Mesothelial cell of epicardium (in vitro differentiated cells): ENCODE results near the gene CHST11. TPM values are rescaled to one million over a fixed set of nuclear protein-coding genes. Genes with fewer than 3 reads are reported as not detected.

Source experiments
- DNase-seq, 2 experiments: peaks; one replicate each; pipeline ENCODE4 v3.0.0; 2021; ENCODE audit warnings: low spot score in 2 of 2; ENCODE audit not compliant: unreplicated experiment in 2 of 2
- H3K27ac Mint-ChIP-seq: 2 replicates; pipeline ENCODE4 v1.8.0; 2021; ENCODE audit warnings: mixed read lengths
- H3K27me3 Mint-ChIP-seq: 2 replicates; pipeline ENCODE4 v1.8.0; 2021; ENCODE audit warnings: low read depth, mixed read lengths
- H3K36me3 Mint-ChIP-seq: 2 replicates; pipeline ENCODE4 v1.8.0; 2021; ENCODE audit warnings: mixed read lengths
- H3K4me1 Mint-ChIP-seq: 2 replicates; pipeline ENCODE4 v1.8.0; 2021; ENCODE audit warnings: mixed read lengths
- H3K4me3 Mint-ChIP-seq: 2 replicates; pipeline ENCODE4 v1.8.0; 2021; ENCODE audit warnings: mild to moderate bottlenecking, moderate library complexity, mixed read lengths
- H3K9me3 Mint-ChIP-seq: 2 replicates; pipeline ENCODE4 v1.8.0; 2021; ENCODE audit warnings: mixed read lengths
- total RNA-seq: library from RNA; stranded (reverse); gene quantifications from 3 replicates; pipeline ENCODE4 v1.2.1, GENCODE V29; 2021
- TF ChIP-seq, protein P1 (sequence below): fragments of 200-600 bp; sonication (generic); IDR thresholded peaks from one replicate; pipeline ENCODE4 v1.5.0; 2021; ENCODE audit warnings: antibody characterized with exemption; ENCODE audit not compliant: unreplicated experiment

CHST11 gene
- total RNA-seq, 1 donor from 2014 or later = 15.0 TPM

DNA sequence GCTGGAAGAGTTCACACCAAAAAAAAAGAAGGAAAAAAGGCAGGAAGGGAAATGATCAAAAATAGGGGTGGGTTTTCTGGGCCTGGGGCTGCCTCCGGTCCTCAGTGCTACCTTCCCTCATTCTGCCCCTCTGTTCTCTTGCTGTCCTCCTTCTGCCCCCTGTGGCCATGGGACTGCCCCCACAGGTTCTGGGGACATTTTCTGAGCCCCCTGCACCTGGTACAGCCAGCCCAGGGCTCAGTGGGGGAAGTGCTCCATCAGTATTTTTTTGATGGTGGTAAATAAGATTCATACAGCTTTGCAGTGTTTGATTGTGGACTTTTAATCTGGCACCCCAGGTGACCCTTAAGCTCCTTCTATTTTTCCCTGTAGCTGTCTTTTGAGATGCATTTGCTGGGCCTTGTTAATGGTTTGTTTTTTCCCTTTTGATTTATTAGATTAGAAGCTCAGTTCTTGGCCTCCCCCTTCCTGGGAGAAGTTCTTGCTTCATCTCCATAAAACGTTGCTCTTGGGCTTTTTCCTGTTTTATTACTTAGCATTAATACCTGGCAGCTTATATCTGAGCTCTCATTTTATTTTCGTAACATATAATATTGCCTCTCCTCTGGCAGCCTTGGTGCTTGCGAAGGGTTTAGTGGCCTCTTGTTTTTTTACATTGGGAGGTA lies 43.1 kb downstream of the CHST11 start:
- no peak overlapping the region for H3K4me3 Mint-ChIP-seq
- no peaks in the 10 kb centered on the region for H3K36me3 Mint-ChIP-seq
- H3K4me1 Mint-ChIP-seq = peaks cover 41% of the 10 kb centered on the region
- H3K27ac Mint-ChIP-seq = peak overlapping the region; percentile 76
- H3K9me3 Mint-ChIP-seq = no peaks in the 10 kb centered on the region
- H3K27me3 Mint-ChIP-seq = no peaks in the 10 kb centered on the region
- TF ChIP-seq, protein P1, sequence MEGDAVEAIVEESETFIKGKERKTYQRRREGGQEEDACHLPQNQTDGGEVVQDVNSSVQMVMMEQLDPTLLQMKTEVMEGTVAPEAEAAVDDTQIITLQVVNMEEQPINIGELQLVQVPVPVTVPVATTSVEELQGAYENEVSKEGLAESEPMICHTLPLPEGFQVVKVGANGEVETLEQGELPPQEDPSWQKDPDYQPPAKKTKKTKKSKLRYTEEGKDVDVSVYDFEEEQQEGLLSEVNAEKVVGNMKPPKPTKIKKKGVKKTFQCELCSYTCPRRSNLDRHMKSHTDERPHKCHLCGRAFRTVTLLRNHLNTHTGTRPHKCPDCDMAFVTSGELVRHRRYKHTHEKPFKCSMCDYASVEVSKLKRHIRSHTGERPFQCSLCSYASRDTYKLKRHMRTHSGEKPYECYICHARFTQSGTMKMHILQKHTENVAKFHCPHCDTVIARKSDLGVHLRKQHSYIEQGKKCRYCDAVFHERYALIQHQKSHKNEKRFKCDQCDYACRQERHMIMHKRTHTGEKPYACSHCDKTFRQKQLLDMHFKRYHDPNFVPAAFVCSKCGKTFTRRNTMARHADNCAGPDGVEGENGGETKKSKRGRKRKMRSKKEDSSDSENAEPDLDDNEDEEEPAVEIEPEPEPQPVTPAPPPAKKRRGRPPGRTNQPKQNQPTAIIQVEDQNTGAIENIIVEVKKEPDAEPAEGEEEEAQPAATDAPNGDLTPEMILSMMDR = no peak
- DNase-seq = no peak

DNA sequence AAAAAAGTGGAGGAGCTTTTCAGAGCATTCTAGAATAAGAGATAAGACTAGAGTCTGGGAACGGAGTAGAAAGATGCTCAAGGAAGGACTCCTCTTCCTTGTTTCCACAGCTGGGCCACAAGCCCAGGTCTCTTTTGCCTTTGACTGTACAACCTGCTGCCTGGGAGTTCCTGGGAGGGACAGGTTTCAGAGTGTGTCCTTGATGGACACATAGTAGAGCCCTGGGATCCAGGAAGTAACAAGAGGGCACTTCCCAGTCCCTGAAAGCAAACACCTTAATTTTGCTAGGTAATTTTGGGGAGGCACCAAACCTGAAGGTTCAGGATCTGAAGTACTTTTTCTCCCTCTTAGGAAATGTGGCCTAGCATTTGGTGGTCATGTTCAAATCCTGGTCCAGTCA lies 44.4 kb downstream of the CHST11 start:
- H3K4me3 Mint-ChIP-seq = no peak overlapping the region
- TF ChIP-seq, protein P1 = no peak

DNA sequence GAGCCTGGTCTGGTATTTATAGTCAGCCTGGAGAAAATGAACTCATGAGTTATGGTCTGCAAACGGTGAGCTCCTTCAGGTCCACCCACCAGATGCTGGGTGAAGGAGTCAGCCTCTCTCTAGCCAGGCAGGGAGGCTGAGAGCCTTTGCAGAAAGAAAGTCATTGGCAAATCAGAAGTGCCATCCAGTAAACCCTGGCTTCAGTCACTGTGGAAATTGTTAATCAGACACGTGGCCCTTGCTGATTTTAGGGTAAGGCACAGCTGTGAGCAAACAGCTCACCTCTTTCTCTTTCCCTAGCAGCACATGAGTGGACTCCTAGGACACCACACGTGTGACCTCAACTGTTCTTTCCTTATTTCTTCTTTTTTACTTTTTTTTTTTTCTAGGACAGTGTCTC lies 44.9 kb downstream of the CHST11 start:
- Mint-ChIP-seq H3K9me3 (no peaks in the 10 kb centered on the region), H3K27ac (no peak overlapping the region), H3K36me3 (no peaks in the 10 kb centered on the region), H3K4me3 (no peak overlapping the region), H3K27me3 (peaks cover 2% of the 10 kb centered on the region), H3K4me1 (peaks cover 39% of the 10 kb centered on the region)
- DNase-seq = no peak
- TF ChIP-seq, protein P1 = no peak

More for the DNA sequence above, 44.4 kb downstream of the CHST11 start:
- Mint-ChIP-seq H3K9me3 (no peaks in the 10 kb centered on the region), H3K27me3 (no peaks in the 10 kb centered on the region), H3K4me1 (peaks cover 37% of the 10 kb centered on the region), H3K36me3 (no peaks in the 10 kb centered on the region), H3K27ac (no peak overlapping the region)
- DNase-seq = no peak

DNA sequence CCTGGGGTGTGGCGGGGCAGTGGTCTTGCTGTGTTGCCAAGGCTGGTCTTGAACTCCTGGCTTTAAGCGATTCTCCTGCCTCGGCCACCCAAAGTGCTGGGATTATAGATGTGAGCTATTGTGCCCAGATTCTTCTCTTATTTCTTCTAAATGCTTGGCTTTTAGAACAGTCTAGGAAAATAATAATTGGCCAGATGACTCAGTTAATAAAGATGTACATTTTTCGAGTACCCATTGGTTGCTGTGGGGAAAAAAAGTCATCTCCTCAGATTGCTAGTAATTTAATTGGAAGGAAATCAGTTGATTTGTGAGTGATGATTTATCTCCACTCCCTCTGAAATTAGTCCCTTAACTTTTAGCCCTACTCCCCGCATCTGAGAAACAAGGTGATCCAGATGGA lies 45.5 kb downstream of the CHST11 start:
- no peak overlapping the region for H3K27ac Mint-ChIP-seq

DNA sequence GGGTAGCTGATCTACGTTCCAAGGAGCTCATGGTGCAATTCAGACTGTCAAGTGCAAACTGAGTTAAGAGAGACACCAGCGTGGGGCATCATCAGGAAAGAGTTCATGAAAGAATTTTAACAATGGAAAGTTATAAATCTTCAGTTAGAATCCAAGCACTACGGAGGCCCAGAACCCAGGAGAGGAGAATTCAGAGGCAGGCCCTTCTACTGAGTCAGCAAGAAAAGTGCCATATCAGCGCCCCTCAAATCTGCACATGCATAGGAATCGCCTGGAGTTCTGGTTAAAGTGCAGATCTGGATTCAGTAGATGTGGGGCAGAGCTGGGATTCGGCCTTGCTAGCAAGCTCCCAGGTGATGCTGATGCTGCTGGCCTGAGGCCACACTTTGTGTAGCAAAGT lies 45.9 kb downstream of the CHST11 start:
- H3K27me3 Mint-ChIP-seq = peaks cover 3% of the 10 kb centered on the region
- no peak overlapping the region for H3K4me3 Mint-ChIP-seq
- TF ChIP-seq, protein P1 = no peak
- no peak for DNase-seq
- H3K36me3 Mint-ChIP-seq = no peaks in the 10 kb centered on the region
- H3K9me3 Mint-ChIP-seq = no peaks in the 10 kb centered on the region
- H3K4me1 Mint-ChIP-seq = peaks cover 36% of the 10 kb centered on the region
- no peak overlapping the region for H3K27ac Mint-ChIP-seq

More for the DNA sequence above, 45.5 kb downstream of the CHST11 start:
- Mint-ChIP-seq H3K4me1 (peaks cover 37% of the 10 kb centered on the region), H3K9me3 (no peaks in the 10 kb centered on the region), H3K36me3 (no peaks in the 10 kb centered on the region), H3K27me3 (peaks cover 3% of the 10 kb centered on the region), H3K4me3 (no peak overlapping the region)
- no peak for DNase-seq
- TF ChIP-seq, protein P1 = no peak
